Stimulated activated naive CD4-positive, alpha-beta T cell treated with Interleukin-2 at 50 U/mL for 16 hours (primary cell): Measurements from ENCODE around the gene GSTO2.

Experiments
- DNase-seq: peaks from one replicate; lab custom pipeline; 2025; lab: John Stamatoyannopoulos, UW

The GSTO2 gene

DNA sequence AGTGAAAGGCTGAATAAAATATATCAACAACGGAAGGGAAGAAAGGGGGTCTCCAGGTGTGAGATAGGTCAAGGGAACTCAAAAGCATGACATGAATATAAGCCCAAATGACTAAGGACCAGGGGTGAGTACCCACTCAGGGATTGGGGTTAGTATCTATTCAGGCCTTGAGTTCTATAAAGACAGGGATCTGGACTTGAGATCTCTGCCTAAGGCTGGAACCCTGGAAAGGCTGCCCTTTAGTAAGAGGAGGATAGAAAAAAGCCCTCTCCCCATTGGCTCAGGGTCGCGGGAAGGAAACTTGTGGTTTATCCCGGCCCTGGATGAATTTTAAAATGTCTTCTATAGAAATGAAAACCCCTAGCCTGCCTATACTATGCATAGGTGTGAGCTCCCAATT is 71.7 kb downstream of the GSTO2 start:
- no peak for DNase-seq

DNA sequence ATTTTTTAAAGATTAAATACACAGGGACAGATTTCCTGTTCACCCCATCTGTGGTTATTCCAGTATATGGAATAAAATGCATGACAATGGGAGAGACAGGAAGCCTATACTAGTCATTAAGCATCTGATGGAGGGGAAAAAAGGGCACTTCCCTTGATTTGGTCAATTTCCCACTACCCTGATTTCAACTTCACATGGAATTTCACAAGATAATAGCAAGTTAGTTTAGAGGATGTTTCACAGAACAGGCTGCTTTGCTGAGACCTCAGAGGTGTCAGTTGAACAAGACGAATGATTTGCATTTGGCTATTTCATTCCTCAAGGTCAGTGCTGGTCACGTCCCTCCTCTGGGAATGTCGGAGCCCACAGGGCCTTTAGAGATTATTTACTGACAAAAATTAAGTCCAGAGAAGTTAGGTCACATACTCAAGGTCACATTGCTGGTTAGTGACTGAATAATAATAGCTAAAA is 74.0 kb downstream of the GSTO2 start:
- no peak for DNase-seq

DNA sequence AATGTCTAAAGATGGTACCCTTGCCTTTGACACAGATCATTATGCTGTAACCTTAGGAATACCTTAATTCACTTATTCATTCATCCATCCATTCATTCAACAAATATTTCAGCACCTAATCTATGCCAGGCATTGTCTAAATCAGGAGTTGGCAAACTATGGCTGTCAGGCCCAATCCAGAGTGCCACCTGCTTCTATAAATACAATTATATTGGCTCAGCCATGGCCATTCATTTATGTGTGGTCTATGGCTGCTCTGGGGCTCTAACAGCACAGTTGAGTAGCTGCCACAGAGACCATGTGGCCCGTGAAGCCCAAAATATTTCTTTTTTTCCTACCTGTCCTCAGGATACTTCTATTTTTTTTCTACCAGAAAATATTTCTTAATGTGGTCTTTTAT is 75.2 kb downstream of the GSTO2 start:
- no peak for DNase-seq

DNA sequence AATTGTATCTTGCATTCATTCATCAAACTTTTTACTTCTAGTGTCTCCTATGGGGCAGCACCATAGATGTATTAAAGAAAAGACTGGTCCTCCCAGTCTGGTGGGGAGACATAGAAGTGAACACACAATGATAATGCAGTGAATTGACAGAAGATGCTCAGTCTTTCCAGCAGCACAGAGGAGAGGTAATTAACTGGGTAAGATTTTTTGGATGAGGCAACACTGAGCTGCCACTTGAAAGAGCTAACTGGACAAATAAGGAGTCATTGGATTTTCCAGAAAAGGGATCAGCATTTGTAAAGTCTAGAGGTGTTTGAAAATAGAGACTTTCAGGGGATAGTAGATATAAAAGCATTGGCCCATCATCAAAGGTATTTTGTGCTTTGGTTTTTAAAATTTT is 76.5 kb downstream of the GSTO2 start:
- DNase-seq: no peak

DNA sequence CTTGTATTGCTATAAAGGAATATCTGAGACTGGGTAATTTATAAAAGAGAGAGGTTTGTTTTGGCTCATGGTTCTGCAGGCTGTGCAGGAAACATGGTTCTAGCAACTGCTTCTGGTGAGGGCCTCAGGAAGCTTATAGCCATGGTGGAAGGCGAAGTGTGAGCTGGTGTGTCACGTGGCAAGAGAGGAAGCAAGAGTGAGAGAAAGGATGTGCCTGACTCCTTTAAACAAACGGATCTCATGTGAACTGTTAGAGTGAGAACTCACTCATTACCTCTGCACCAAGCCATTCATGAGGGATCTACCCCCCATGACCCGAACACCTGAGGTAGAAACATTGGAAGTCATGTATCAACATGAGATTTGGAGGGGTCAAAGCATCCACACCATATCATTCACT is 77.0 kb downstream of the GSTO2 start:
- DNase-seq: no peak

DNA sequence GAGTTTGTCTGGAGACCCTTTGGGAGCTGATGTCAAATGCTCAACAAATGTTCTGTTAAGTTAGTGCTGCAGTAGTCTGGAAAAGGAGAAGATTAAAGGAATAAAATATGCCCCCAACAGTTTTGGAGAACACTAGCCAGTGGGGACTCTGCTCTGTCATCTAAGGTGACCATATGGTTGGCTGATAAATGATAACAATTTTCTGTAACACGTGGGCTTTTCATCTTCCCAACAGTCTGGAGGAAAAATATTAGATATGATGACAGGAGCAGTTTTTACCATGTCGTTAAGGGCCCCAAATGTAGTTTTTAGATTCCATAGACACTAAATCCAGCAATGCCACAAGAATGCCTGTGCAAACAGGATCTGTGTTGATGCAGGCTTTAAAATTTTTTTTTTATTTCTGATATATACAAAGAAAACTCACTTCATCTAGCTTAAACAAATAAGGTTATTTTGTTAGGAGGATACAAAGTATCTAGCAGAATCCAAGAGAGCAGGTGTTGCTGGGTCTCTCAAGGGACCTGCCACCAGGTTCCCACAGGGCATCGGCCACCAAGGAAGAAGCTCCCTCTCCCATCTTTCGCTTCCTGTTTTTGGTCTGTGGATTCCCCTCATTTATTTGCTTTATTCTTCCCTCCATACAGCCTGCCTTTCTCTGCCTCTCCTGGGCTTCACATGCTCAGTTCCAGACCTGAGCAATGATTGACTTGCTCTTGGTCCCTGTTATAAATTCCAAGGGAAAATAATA is 78.5 kb downstream of the GSTO2 start:
- no peak for DNase-seq

DNA sequence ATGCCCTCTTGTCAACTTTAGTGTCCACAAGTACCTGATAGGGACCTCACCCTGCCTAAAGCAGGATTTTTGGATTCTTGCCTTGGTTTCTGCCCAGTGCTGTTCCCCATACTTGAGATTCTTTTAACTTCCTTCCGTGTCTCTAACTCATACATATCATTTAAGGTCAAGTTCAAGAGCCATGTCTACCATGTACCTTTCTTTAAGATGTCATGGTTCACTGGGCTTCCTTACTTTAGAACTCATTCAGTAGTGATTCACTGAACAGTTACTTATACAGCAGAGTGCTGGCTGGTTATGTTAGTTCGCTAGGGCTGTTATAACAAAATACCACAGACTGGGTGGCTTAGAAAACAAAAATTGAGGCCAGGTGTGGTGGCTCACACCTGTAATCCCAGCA is 79.6 kb downstream of the GSTO2 start:
- DNase-seq: no peak

DNA sequence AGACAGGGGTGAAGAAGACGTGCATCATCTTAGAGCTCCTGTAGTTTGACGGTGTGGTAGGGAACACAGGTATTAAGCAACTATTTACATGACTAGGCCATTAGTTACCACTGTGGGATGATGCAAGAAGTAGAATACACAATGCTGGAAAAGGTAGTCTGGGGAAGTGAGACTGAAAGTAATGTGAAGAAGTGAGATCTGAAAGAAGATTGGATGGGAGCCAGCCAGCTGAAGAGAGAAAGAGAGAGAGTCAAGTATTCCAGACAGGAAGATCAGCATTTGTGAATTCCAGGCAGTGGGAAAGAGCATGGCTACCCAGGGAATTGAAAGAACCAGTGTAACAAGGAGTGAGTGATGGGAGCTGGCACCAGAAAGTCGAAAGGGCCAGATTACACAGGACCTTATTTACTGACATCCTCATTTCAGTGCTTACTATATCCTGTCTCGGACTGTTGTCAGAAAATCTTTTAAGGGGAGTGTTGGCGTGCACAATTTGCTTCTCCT is 80.7 kb downstream of the GSTO2 start:
- no peak for DNase-seq

DNA sequence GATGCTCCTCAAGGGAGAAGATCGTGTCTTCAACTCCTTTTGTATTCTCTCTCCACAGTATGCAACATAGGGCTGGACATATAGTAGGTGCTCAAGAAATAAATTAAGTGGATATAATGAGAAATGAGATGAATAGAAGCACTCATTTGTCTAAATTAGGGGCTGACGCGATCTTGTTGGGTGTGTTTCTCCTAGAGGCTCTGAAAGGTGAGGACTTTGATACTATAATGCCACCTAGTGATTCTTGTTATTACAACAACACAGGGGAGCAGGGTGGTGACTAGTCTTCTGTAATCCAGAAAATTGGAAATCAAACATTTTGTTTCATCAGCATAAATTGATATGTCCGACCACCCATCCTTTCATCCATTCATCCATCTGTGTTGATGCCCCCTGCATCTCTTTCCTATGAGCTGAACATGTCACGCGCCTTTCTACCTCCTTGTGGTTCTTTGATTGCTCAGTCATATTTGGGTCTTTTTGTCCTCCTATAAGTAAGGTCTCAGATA is 81.2 kb downstream of the GSTO2 start:
- DNase-seq: peak; percentile 14

DNA sequence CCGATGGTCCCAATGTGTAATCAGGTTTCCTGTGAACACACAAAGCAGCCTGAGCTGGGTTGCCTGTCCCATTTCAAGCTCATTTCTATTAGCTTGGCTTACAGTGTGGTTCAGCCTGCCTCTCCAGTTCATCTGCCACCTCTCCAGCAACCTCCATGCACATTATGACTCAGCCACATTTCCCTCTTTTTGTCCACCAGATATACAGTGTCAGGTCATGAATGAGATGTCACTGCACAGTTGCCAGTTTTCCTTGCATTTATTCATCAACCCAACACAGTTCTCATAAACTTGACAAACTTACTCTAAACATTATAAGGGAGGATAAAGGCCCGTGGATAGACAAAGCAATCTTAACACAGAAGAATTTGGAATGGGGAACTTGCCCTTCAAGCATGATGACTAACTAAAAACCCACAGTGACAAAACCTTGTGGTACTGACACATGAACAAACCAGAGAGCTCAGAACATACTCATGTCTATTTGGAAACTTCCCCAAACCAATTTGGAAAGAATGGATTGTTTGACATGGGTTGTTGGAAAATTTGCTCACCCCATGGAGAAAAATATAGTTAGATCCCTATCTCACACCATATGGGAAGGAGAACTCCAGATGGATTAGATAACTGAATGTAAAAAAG is 82.2 kb downstream of the GSTO2 start:
- DNase-seq: no peak

DNA sequence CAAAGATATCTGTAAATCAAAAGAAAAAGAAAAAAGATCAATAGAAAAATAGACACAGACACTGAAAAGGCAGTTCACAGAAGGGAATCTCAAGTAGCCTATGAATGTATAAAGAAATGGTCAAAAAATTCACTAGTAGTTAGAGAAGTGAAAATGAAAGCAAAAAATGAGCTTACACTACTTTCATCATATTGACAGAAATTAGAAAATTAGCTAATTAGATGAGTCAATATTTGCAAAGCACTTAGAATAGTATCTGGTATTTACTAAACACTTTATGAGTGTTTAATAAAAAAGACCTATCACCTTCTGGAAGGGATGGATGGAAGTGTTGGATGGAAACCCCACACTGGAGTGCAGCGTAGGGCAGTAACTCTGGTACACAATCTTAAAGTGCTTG is 82.9 kb downstream of the GSTO2 start:
- no peak for DNase-seq

DNA sequence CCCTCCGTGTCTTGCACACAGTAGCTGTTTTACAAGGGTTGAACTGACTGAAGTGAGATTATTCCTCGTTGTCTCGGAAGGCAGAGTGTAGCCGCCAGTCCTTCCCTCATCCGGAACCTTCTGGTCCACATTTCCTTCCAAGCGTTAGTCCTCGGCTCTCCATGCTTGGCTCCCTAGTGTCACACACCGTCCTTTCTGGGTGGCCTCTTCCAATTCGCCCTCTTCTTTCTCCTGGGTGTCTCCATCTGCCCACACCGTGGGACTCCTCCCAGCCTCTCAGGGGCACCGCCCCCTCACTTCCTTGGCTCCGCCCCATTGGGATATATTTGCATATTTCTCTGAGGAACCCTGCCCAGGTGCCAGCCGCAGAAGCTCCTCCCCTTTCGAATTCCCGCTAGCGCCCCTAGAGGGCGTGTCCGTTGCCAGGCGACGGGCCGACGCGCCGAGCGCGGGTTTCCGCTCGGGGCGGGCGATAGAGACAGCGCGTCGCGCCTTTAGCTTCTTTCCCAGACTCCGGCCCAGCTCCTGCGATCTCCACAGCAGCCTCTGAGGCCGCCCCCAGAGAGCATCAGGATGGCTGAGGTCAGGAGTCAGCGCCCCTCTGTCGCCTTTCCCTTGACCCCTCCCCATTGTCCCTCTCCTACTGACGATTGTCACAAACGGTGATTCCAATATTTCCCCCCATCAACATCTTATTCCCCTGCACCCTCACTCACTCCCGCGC is 84.5 kb downstream of the GSTO2 start, which contains the start of gene CFAP58:
TSS of gene CFAP58 (plus strand) at position 509 of the 724 bp plus-strand sequence. CDS start at position 574, 65 bp downstream.
- DNase-seq: peak; percentile 82
